GM20000 (cell line): ENCODE results near the gene C1QTNF4.

Source experiments
- DNase-seq: peaks from one replicate; pipeline ENCODE4 v3.0.0; 2012; ENCODE audit warnings: low spot score
- TF ChIP-seq, protein P1 (sequence below): IDR thresholded peaks from 2 replicates; pipeline ENCODE4 v1.5.1; 2012; ENCODE audit warnings: mild to moderate bottlenecking, control low read depth; ENCODE audit errors: extremely low read depth, missing control alignments

C1QTNF4 gene

DNA sequence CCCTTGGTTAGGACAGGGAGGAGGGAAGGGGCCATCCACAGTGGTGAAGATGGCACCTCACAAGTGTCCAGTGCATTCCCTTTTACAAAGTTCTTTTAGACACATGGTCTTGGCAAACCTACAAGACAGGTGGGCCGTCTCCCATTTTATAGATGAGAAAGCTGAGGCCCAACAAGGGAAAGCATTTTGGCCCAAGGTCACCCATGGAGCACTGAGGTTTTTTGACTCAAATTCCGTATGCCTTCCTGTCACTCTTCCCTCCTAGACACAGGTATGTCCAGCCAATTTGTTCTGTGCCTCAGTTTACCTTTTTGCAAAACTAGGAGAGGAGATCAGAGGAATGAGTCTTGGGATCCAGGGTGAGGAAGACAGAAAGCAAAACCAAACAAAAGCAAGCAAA lies 1.2 kb downstream of the C1QTNF4 start:
- TF ChIP-seq, protein P1, sequence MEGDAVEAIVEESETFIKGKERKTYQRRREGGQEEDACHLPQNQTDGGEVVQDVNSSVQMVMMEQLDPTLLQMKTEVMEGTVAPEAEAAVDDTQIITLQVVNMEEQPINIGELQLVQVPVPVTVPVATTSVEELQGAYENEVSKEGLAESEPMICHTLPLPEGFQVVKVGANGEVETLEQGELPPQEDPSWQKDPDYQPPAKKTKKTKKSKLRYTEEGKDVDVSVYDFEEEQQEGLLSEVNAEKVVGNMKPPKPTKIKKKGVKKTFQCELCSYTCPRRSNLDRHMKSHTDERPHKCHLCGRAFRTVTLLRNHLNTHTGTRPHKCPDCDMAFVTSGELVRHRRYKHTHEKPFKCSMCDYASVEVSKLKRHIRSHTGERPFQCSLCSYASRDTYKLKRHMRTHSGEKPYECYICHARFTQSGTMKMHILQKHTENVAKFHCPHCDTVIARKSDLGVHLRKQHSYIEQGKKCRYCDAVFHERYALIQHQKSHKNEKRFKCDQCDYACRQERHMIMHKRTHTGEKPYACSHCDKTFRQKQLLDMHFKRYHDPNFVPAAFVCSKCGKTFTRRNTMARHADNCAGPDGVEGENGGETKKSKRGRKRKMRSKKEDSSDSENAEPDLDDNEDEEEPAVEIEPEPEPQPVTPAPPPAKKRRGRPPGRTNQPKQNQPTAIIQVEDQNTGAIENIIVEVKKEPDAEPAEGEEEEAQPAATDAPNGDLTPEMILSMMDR: no peak
- DNase-seq: no peak

DNA sequence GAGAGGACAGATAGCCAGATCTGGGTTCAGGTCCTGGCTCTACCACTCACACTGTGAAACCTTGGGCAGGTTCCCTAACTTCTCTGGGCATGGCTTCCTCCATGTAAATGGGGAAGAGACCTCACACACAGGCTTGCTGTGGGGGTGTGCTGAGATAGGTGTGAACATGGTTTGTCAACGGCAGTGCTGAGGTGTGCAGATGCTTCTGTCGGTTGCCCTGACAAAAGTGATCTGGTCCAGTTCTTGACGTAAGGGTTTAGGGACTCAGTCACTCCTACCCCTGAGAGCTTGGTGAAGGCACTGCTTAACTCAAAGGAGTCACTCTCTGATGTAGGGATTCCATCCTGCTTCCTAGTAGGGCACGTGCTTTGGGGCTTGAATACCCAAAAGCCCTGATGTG lies 2.0 kb downstream of the C1QTNF4 start:
- TF ChIP-seq, protein P1: no peak
- DNase-seq: peak; percentile 46

DNA sequence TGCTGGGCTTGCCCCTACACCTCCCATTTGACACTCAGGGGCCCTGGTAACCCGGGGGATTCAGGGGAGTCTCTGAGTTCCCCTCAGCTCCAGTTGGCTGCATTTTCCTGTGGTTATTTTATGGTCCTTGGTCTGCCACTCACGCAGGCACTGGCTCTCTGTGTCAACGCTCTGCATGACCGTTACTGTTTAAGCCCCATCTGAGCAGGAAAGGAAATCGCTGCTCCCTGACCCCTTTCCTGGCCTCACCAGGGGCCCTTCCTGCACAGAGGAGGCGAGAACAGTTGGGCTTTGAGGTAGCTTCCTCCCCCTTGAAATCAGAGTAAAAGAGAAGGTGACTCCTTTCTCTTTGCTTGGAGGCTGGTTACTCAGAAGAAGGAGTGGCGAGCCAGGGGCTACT lies 2.4 kb downstream of the C1QTNF4 start:
- peak; percentile 69 for DNase-seq
- TF ChIP-seq, protein P1: no peak

- no peak for DNase-seq
- TF ChIP-seq, protein P1: no peak
Measured at GRCh38 chr11:47589977-47590861, 4.0 kb downstream of the C1QTNF4 start.

- TF ChIP-seq, protein P1: no peak
- DNase-seq: no peak
Measured at GRCh38 chr11:47589584-47589976, 4.6 kb downstream of the C1QTNF4 start.

- TF ChIP-seq, protein P1: no peak
- no peak for DNase-seq
Measured at GRCh38 chr11:47589118-47589517, 5.1 kb downstream of the C1QTNF4 start.

GRCh38 chr11:47587723-47588326 lies 6.4 kb downstream of the C1QTNF4 start:
- TF ChIP-seq, protein P1: no peak
- DNase-seq: peak; percentile 34
